H1 (cell line): Measurements from ENCODE around the gene EVA1C. TPM values are rescaled to one million over a fixed set of nuclear protein-coding genes. Genes with fewer than 3 reads are reported as not detected.

Source experiments
- RAD21 ChIP-seq, 2 experiments: IDR thresholded peaks in 1 of 2; conservative IDR thresholded peaks in 1 of 2; 2 replicates each; pipeline ENCODE4 v1.6.1; 2011; ENCODE audit warnings: low read depth in 2 of 2, low read length in 2 of 2, improper control_type of control experiment in 1 of 2, inconsistent platforms in 1 of 2, mild to moderate bottlenecking in 1 of 2, moderate library complexity in 1 of 2
- USF2 ChIP-seq: IDR thresholded peaks from 2 replicates; pipeline ENCODE4 v1.6.1; 2011; ENCODE audit warnings: low read length, improper control_type of control experiment
- polyA plus RNA-seq, 7 experiments: library from polyadenylated mRNA; depleted of rRNA in 3 of 7; stranded (reverse) in 5 of 7; unstranded in 2 of 7; fragments of >200 nt in 5 of 7; fragments of 200-250 nt in 2 of 7; gene quantifications; 1 replicate in 5 of 7; 2 replicates in 1 of 7; 4 replicates in 1 of 7; pipeline versions ENCODE4 v1.2.1 to v1.2.3, GENCODE V29; 2011 to 2013; ENCODE audit warnings: missing spikeins in 2 of 7, mixed read lengths in 2 of 7
- total RNA-seq: library from RNA; stranded (reverse); fragmentation: NEBNext Ultra II Directional; extraction: Animal tissue kit (Norgen Biotek cat#: 25700); gene quantifications from 2 replicates; pipeline ENCODE4 v1.2.1, GENCODE V29; 2021

EVA1C gene
- total and polyA plus RNA-seq, 2 of the 8 experiments (the other 6 are each of a cell fraction or from before 2014, with no cell fraction given), result 2.6 to 3.6 TPM

- TF ChIP-seq USF2, result no peak
- TF ChIP-seq RAD21 (IDR thresholded peaks at IDR 0.05 in 1 of 2, conservative IDR thresholded peaks at IDR 0.05 in 1 of 2; ENCODE audit: low read depth in 2 of 2, low read length in 2 of 2), result no peak
These were observed 3.2 kb downstream of the EVA1C start (continued) for GRCh38 chr21:32415451-32416398.
